AG09319 (cell line): ENCODE measurements around the gene MAPKAPK3.

ENCODE experiments used
- DNase-seq: peaks from one replicate; pipeline ENCODE4 v3.0.0-alpha.2; 2010; ENCODE audit warnings: low read depth; ENCODE audit errors: extremely low read depth
- CTCF ChIP-seq: IDR thresholded peaks from 2 replicates; pipeline ENCODE4 v1.5.1; 2011; ENCODE audit warnings: low read depth, mild to moderate bottlenecking, inconsistent platforms, low read length, moderate library complexity

Gene MAPKAPK3

GRCh38 chr3:50648944-50649343, 32.0 kb downstream of the MAPKAPK3 start:
- DNase-seq = no peak

GRCh38 chr3:50649451-50649931, 32.5 kb downstream of the MAPKAPK3 start:
- no peak for TF ChIP-seq CTCF

More at GRCh38 chr3:50648944-50649343, 32.0 kb downstream of the MAPKAPK3 start:
- TF ChIP-seq CTCF = no peak

GRCh38 chr3:50650018-50650417, 33.1 kb downstream of the MAPKAPK3 start:
- no peak for TF ChIP-seq CTCF
- no peak for DNase-seq

More at GRCh38 chr3:50649451-50649931, 32.5 kb downstream of the MAPKAPK3 start:
- DNase-seq = no peak

- no peak for DNase-seq
- TF ChIP-seq CTCF = no peak
These were observed 34.5 kb downstream of the MAPKAPK3 start for GRCh38 chr3:50651445-50651844.

- no peak for TF ChIP-seq CTCF
- DNase-seq = no peak
These were observed 35.1 kb downstream of the MAPKAPK3 start for GRCh38 chr3:50651920-50652529.

- TF ChIP-seq CTCF = peak; percentile 30
- DNase-seq = no peak
These were observed 35.8 kb downstream of the MAPKAPK3 start for GRCh38 chr3:50652709-50653108.

- DNase-seq = no peak
These were observed 37.1 kb downstream of the MAPKAPK3 start for GRCh38 chr3:50653937-50654595.

More at GRCh38 chr3:50653937-50654595, 37.1 kb downstream of the MAPKAPK3 start:
- TF ChIP-seq CTCF = no peak
